GM12892 (cell line): ENCODE measurements around the gene ASTN2.

Source experiments
- POLR2A ChIP-seq: IDR thresholded peaks from 2 replicates; pipeline ENCODE4 v1.6.1; 2011; ENCODE audit warnings: low read depth, low read length, control low read depth
- POLR2AphosphoS5 ChIP-seq: IDR thresholded peaks from 2 replicates; pipeline ENCODE4 v1.6.1; 2011; ENCODE audit warnings: low read depth, low read length, control low read depth
- TAF1 ChIP-seq: IDR thresholded peaks from 2 replicates; pipeline ENCODE4 v1.6.1; 2011; ENCODE audit warnings: low read depth, mild to moderate bottlenecking, control low read depth, low read length, borderline replicate concordance

- TF ChIP-seq POLR2A (no peak), POLR2AphosphoS5 (no peak), TAF1 (no peak)
Measured at GRCh38 chr9:117122953-117123352, 291.9 kb downstream of the ASTN2 start.
